HG02588 (cell line): ENCODE measurements around the gene ZNF106.

ENCODE experiments used
- ATAC-seq: cut with Tn5 transposase; IDR thresholded peaks from one replicate; pipeline ENCODE4 v1.9.1; 2021; ENCODE audit warnings: mild to moderate bottlenecking, moderate library complexity; ENCODE audit not compliant: unreplicated experiment

Gene ZNF106

GRCh38 chr15:42409011-42409410, 81.9 kb downstream of the ZNF106 start:
- no peak for ATAC-seq

- ATAC-seq, result no peak
These were observed 82.8 kb downstream of the ZNF106 start for GRCh38 chr15:42408178-42408577.

GRCh38 chr15:42405863-42406482, 85.0 kb downstream of the ZNF106 start:
- no peak for ATAC-seq

GRCh38 chr15:42404461-42405235, 86.3 kb downstream of the ZNF106 start:
- ATAC-seq, result no peak

GRCh38 chr15:42403389-42403788, 87.6 kb downstream of the ZNF106 start:
- ATAC-seq, result no peak

GRCh38 chr15:42402455-42403205, 88.3 kb downstream of the ZNF106 start:
- ATAC-seq, result no peak

DNA sequence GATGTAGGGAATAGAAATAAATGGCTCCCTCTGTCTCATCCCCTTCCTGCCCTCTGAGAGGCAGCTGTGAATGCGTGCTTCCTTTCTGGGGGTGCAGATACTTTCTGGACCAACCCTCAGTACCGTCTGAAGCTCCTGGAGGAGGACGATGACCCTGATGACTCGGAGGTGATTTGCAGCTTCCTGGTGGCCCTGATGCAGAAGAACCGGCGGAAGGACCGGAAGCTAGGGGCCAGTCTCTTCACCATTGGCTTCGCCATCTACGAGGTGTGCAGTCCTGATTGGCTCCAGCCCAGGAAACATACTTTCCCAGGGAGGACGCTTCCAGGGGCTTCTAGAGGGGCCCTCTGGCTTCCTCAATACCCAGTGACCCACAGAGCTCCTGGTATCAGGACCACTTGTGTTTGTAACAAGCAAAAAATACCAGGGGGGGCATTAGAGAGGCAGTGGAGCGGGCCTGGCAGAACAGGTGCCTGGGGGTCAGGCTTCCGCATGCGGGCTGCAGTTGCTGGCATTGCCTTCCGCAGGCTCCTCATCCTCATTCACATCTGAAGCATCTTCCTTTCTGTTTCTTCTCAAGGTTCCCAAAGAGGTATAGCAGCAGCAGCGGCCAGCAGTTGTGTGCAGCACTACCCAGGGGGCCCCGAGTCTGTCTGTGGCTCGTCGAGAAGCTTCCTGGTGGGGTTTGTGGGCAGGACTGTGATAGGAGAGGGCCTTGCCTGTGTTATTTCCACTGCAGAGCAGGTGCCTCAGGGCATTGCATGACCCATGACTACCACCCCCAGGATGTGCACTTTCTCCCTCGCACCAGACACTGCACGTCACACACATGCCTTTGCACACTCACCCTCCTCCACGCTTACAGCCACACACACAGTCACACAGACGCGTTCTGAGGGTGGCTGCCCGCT, 89.1 kb downstream of the ZNF106 start:
- ATAC-seq, result no peak

DNA sequence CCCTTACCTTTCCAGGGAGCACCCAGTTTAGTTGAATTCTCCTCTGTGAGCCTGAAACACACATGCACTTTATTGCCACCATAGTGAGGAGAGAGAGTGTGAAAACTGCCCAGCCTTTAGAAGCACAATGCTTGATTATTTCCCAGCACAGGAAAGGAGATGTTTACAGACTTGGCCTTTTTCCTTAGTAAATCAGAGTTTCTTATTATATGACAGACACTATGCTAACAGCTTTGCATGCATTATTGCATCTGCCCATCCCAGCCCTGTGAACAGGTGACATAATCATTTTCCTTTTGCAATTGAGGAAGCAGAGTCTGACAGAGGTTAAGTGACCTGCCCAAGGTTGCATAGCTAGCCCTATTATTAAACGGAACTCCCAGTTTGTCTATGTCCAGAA, 95.1 kb downstream of the ZNF106 start:
- ATAC-seq, result no peak

- no peak for ATAC-seq
These were observed 96.8 kb downstream of the ZNF106 start for GRCh38 chr15:42394106-42394505.

DNA sequence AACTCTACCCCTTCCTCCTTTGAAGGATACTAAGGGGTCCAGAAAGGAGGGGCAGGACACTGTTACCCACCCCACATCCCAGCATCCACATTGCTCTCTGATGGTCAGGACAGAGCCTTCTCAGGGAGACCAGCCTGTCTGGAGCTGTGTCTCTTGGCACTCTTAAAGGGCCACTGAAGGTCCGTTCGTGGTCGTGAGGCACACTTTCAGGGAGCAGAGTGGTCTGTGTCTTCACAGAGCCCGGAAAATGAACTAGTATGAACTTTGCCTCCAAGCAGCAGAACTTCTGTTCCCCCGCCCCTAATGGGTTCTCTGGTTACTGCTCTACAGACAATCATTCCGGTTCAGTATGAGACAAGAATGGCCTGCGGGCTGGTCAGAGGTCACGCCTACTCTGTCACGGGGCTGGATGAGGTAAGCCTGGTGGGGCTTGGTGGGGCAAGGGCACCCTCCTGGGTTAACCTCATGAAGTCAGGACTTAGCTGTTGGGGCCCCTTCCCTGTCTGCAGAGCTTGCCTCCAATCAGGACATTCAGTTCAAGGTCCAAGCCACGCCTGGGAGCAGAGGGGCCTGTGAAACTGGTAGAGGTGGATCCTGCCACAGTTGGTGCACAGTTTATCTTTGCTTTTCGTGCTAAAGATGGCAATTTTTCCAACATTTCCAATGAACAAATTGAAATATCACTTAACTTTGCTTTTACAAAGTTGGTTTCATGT, 98.5 kb downstream of the ZNF106 start:
- no peak for ATAC-seq

DNA sequence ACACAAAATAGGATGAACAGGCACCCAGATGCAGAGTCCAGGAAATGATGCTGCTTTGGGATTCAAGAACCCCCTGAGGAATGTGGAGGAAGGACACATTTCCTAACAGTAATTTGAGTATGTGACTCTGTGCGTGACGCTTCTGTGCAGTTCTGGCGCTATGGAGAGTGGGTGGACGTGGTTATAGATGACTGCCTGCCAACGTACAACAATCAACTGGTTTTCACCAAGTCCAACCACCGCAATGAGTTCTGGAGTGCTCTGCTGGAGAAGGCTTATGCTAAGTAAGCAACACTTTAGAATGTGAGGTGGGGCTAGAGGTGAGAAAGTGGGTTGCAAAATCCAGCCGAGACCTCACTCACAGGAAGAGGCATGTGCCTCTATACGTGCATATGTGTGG, 103.3 kb downstream of the ZNF106 start:
- no peak for ATAC-seq

DNA sequence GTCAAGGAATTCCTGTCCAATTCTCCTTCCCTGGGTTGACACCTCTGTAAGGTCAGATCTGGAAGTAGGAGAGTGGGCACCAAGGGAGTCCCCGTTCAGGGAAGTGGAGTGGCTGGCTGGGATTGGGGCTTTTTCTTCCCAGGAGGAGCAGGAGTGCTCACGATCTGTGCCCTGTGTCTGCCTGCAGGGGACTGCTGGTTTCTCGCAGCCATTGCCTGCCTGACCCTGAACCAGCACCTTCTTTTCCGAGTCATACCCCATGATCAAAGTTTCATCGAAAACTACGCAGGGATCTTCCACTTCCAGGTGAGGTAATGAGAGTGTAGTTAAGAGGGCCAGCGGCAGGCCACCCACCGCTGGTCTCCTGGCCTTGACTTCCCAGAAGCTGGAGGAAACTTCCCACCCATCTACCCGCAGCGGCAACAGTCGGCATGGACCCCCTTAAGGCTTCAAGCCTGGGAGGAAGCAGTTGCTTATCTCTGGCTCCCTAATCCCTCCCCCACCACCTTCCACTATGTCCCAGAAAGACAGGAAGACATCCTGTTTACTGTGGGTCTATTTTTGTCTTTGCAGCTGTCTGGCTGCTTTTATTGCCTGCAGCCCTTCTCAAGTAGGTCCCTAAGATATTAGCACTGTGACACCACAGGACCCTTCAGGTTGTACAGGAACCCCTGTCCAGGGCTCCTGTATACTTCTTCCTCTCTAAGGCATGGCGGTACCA, 104.8 kb downstream of the ZNF106 start:
- ATAC-seq, result no peak

DNA sequence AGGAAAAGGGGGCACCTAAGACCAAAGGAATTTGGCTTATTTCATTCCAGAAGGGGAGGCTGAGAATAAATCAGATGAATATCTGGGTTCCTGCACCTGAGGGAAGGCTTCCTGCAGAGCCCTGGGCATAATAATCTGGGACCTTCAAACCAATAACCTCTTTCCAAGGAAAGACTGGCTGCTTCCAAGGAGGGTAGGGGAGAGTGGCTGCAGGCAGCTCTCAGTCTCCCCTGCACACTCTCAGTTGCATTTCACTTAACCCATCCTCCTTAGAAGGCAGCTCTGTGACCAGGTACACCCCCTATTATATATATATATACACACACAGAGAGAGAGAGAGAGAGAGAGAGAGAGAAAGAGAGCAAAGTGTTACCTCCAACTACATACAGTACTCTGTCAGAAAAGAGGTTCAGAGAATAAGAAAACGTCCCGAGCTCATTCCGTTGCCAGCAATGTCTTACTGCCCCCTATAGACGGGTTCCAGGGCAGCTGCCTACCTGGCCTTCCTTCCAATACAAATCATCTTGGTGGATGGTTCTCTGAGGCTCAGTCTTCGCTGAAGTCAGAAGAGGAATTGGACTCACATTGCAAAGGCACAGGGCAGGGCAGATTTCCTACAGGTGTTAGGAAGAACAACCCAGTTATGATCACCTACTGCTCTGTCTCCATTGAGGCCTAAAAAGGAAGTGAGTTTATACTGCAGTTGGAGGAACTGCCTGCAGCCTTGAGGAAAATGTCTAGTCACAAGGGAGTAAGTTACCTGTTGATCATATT, 105.5 kb downstream of the ZNF106 start:
- ATAC-seq, result no peak

DNA sequence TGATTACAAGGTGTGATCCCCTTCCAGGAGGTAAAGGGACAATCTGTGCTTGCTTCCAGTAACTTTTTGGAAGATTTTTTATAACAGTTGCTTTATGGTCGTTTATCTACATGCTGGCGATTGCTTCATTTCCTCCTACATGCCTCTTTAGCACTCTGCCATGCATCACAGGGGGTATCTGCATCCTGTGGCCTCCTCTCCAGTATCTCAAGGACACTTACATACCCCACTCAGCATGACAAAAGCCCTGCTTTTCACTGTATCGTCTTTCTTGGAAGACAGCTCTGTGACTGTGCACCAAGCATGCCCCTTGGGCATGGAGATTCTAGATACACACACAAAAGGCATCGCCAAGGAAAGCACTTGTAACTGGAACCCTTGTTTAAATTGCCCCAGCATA, 106.3 kb downstream of the ZNF106 start:
- ATAC-seq, result no peak

- no peak for ATAC-seq
These were observed 112.9 kb downstream of the ZNF106 start for GRCh38 chr15:42378011-42378410.

DNA sequence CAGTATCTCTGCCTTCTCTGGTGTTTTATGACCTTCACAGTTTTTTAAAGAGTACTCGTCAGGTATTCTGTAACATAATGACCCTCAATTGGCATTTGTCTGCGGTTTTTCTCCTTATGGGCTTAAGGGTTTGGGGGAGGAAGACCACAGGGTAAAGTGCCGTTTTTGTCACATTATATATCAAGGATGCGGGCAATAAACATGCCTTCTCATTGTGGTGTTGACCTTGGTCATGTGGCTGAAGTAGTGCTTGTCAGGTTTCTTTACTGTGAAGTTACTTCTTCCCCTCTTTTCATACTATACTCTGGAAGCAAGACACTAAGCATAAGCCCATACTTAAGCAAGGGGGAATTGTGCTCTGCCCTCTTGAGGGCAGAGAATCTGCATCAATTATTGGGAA, 115.0 kb downstream of the ZNF106 start:
- no peak for ATAC-seq

DNA sequence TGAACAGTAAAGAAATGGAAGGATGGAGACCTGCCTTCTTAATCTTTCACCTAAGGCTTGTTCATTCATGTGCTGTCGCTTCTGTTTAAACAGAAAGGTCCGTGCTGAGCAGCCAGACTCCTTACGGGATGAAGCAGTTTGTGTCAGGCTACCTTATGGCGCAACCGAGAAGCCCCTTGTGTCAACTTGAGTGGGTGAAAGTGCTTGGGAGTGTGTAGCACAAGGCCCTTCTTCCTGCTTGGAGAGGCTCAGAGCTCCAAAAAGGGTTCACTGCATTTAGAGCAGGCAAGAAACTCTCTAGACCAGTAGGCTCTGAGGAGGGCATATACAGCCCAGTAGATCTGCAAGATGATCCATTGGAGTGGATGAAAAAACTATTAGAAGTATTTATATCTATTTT, 115.7 kb downstream of the ZNF106 start:
- no peak for ATAC-seq

- no peak for ATAC-seq
These were observed 116.1 kb downstream of the ZNF106 start for GRCh38 chr15:42374810-42375209.

GRCh38 chr15:42373936-42374335, 117.0 kb downstream of the ZNF106 start:
- ATAC-seq, result no peak
